GM18517 (cell line): ENCODE results near the gene IGFBP2.
A peak's percentile ranks its signal among the peaks of the same experiment; 100 is the strongest.

Source experiments
- ATAC-seq: cut with Tn5 transposase; IDR thresholded peaks from one replicate; pipeline ENCODE4 v1.9.1; 2021; ENCODE audit warnings: mild to moderate bottlenecking, moderate library complexity; ENCODE audit not compliant: unreplicated experiment

IGFBP2 gene

DNA sequence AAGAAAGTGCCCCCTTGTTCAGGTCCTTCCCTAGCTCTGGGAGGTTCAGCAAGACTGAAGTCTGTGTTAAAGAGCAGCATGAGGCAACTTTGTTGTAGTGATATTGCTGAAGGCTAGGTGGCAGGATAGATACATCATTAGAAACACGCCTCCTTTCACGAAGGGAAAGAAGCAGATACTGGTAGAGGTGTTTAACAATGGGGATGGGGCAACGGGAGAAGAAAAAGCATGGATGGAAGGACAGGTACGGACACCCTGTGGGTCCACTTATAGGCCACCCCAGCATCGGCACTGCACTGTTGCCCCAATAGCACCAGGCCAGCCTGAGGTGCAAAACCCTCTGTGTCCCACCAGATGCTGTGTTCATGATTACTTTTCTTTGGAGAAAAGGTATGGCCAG lies 65.7 kb downstream of the IGFBP2 start:
- peak; percentile 52 for ATAC-seq

DNA sequence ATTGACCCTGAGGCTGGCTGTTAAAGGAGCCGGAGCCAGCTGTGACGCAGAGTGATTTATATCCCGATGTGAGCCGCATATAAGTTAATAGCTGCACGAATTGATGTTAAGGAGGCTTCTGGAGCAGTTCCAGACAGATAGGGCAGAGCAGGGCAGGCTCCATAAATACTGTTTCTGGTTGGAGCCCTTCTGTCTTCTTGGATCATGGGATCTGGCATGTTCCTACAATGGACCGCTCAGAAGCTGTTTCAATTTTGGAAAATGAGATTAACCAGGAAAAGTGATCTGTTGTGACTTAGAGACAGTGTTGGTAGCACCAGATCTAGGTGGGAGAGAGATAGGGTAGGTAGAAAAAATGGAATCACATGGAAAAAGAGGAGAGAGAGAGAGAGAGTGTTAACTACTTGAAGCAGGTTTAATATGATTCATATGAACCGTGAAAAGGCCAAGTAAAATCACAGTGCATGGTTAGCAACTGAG lies 66.9 kb downstream of the IGFBP2 start:
- no peak for ATAC-seq

DNA sequence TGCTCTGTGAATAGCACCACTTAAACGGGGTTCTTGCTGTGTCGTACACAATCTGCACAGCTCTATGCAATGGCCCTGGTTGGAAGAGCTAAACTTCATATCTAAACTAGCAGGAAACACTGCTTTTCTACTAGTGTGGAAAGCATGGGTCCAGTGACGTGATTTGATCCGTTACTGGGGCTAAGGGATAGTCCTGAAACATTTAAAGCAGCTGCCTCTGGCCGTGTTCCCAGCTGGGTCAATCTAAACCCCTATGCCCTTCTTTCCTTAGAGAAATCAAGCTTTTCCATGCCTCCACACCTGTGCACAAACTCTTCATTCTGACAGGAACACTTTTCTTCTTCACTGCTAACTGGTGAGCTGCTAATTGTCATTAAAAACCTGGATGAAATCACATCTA lies 67.6 kb downstream of the IGFBP2 start:
- ATAC-seq = no peak

DNA sequence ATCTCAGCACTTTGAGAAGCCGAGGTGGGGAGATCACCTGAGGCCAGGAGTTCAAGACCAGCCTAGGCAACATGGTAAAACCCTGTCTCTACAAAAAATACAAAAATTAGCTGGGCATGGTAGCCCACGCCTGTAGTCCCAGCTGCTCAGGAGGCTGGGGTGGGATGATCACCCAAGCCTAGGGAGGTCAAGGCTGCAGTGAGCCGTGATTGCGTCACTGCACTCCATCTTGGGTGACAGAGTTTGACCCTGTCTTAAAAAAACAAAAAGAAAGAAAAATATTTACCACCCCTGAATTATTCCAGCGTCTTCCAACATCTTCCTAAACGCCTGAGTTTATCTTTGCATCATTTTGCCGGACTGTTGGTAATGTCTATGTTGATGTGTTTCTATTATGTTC lies 68.3 kb downstream of the IGFBP2 start:
- no peak for ATAC-seq

DNA sequence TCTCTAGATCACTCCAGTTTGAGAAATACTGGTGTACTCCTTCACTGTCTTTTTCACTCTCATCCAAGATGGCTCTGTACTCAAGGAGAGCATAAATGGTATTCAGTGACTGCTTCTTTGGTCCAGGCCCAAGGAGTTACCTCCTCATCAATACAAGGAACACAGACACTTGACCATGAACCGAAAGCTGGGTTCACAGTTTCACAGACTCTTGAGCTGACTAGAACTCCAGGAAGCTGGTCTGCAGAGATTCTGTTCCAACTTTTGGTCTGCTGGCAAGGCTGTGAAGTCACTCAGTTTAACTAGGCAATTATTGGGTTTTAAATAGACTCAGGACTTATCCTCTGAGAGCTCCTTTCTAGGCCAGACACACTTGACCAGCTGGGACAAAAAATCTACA lies 69.5 kb downstream of the IGFBP2 start:
- ATAC-seq = no peak

DNA sequence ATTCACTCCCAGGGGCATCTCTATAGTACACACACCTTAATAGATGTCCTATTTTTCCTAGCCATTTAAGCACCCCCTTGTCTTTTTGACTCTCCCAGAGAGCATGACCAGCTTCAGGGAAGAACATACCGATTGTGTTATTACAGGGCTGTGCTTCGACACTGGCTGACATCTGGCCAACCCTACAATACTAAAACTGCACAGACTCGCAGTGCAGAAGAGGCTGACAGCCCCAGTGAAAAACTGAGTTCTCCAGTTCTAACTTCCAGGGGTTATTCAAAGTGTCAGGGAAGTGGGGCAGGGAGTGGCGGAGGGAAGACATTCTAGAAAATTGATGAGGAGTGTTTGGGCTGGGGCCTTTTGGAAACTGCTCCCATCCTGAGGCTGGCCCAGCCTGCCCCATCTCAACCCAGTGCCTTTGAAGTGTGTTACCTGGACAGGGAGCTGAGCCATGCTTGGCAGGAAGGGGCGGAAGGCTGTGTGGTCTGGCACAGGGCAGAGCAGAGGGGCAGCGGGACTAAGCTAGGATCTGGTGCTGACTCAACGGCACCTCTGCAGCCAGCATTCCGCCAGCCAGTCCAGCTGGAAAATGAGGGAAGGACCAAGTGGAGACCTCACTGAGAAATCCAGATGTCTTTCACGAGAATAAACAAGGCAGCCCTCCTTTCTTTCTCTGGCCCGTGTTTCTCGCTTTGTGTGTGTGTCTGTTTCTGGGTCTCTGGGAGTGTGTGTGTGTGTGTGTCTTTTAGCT lies 77.5 kb downstream of the IGFBP2 start:
- ATAC-seq = no peak

DNA sequence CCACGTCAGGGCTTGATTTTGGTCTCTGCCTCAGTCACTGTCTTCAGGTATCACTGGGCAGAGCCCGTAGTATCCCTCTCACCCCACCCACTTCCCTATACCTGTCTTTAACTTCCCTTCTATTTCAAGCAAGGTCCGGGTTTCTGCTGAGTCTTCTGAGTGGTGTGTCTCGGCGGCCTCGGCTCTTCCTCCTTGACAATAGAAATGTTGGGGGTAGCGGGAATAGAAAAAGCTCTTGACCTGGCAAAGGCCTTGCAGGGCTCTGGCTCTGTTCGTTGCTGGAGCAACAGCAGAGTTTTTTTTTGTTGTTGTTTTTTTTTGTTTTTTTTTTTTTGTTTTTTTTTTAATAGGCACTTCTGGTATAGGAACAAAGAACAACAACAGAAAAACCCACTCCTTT lies 78.1 kb downstream of the IGFBP2 start:
- no peak for ATAC-seq

DNA sequence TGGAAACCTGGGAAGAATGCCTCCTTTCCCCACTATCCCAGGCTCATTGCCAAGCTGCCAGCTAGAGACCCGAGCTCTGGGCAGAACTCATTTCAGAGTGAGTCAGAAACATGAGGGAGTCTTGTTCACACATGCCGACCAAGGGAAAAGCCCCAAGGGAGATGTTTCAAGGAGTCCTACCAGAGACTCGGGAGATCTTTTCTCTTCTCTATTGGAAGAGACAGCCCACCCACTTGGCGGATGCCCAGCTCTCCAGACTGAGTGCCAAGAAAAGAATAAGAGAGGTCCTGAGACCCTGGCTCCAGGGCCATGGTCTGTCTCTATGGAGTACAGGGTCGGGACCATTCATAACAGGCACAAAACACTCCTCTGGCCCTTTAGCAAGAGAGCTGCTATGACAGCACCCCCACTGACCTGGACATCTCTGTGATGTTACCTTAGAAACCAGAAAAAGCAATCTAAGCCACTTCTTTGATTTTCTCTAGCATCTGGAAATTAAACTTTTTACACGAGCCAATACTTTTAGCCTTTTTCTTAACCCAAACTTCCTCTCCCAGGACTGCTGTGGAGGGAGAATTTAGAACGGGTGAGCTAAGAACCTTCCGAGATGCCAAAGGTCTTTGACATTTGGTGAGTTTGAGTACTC lies 80.6 kb downstream of the IGFBP2 start:
- ATAC-seq = no peak
